ENCODE results near the gene MARCHF5.
"Not testable (repeated sequence)": the region's sequence is repeated elsewhere in the genome, so short reads cannot be mapped to it uniquely, and the experiment has no call there.

The MARCHF5 gene

GRCh38 chr10:92387289-92387940, 96.4 kb downstream of the MARCHF5 start:
- DNase-seq = peak; percentile 14
- ATAC-seq = no peak

DNA sequence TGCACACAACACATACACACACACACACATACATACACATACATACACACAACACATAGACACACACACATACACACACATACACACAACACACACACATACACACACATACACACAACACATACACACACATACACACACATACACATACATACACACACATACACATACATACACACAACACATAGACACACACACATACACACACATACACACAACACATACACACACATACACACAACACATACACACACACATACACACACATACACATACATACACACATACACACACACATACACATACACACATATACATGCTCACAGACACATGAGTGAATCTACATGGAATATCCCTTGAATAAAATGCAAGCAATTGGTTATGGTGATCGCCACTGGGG, 102.2 kb downstream of the MARCHF5 start:
- DNase-seq, ATAC-seq: not testable (repeated sequence)

DNA sequence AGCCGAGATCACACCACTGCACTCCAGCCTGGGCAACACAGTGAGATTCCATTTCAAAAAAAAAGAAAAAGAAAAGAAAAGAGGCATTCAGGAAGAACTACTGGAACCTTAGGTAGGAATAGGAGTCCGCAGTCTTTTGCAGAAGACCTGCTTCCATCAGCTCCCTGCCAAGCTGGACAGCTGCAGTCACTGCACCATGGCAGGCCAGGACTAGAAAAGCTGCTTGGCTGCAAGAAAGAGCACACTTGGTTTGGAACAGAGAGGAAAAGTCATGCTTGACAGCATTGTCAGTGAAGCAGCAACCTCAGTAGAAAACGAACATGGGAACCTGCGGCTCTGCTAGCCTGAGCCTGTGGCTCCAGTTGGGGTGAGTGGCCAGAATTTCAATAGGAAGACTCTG, 104.3 kb downstream of the MARCHF5 start:
- ATAC-seq = no peak

DNA sequence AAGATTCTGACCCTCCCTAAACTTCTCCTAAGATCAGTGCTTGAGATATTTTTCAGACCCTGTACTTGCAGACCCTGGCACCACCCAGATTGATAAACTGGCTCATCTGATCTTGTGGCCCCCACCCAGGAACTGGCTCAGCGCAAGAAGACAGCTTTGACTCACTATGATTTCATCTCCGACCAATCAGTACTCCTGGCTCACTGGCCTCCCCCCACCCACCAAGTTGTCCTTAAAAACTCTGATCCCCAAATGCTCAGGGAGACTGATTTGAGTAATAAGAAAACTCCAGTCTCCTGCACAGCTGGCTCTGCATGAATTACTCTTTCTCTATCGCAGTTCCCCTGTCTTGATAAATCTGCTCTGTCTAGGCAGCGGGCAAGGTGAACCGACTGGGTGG, 111.3 kb downstream of the MARCHF5 start:
- DNase-seq, ATAC-seq: not testable (repeated sequence)

More for the DNA sequence above, 104.3 kb downstream of the MARCHF5 start:
- no peak for DNase-seq

Data from stimulated activated naive CD8-positive, alpha-beta T cell treated with anti-CD3 and anti-CD28 coated beads, Interleukin-15, Interleukin-2, amounts not matched to agents 100 U/mL and 50 U/mL, for 24 hours (primary cell).